ENCODE data around the gene GPC6. TPM values are rescaled to one million over a fixed set of nuclear protein-coding genes. Genes with fewer than 3 reads are reported as not detected.

The GPC6 gene
- total RNA-seq, 1 donor from 2014 or later: 13.8 TPM

GRCh38 chr13:93965587-93965986 lies 739.0 kb downstream of the GPC6 start:
- Histone ChIP-seq H3K9me3 (no peaks in the 10 kb centered on the region), H3K27ac (no peak overlapping the region), H3K4me3 (no peak overlapping the region), H3K4me1 (no peaks in the 10 kb centered on the region), H3K36me3 (no peaks in the 10 kb centered on the region), H3K27me3 (no peaks in the 10 kb centered on the region)
- no peak for DNase-seq (ENCODE audit: extremely low spot score in 2 of 2)
- intact Hi-C loops (cut with DNase I): no loop called here
- TF ChIP-seq POLR2AphosphoS5 (IDR thresholded peaks at IDR 0.05; ENCODE audit: insufficient read depth in 1 of 2, low read depth in 1 of 2) (no peak), POLR2A (IDR thresholded peaks at IDR 0.05) (no peak), CTCF (IDR thresholded peaks at IDR 0.05) (no peak)

GRCh38 chr13:93966267-93966936 lies 739.8 kb downstream of the GPC6 start:
- Histone ChIP-seq H3K36me3 (no peaks in the 10 kb centered on the region), H3K27ac (no peak overlapping the region), H3K4me1 (no peaks in the 10 kb centered on the region), H3K4me3 (no peak overlapping the region), H3K9me3 (no peaks in the 10 kb centered on the region), H3K27me3 (no peaks in the 10 kb centered on the region)
- TF ChIP-seq POLR2AphosphoS5 (IDR thresholded peaks at IDR 0.05; ENCODE audit: insufficient read depth in 1 of 2, low read depth in 1 of 2): no peak
- no peak for TF ChIP-seq POLR2A (IDR thresholded peaks at IDR 0.05)
- no peak for TF ChIP-seq CTCF (IDR thresholded peaks at IDR 0.05)
- intact Hi-C loops (cut with DNase I): no loop called here
- no peak for DNase-seq (ENCODE audit: extremely low spot score in 2 of 2)

- Histone ChIP-seq H3K4me3 (no peak overlapping the region), H3K36me3 (no peaks in the 10 kb centered on the region), H3K4me1 (no peaks in the 10 kb centered on the region), H3K27ac (no peak overlapping the region), H3K27me3 (no peaks in the 10 kb centered on the region), H3K9me3 (no peaks in the 10 kb centered on the region)
- no peak for TF ChIP-seq CTCF (IDR thresholded peaks at IDR 0.05)
- TF ChIP-seq POLR2A (IDR thresholded peaks at IDR 0.05): no peak
- no peak for TF ChIP-seq POLR2AphosphoS5 (IDR thresholded peaks at IDR 0.05; ENCODE audit: insufficient read depth in 1 of 2, low read depth in 1 of 2)
- intact Hi-C loops (cut with DNase I): no loop called here
- no peak for DNase-seq (ENCODE audit: extremely low spot score in 2 of 2)
Measured at GRCh38 chr13:93967286-93967685, 740.7 kb downstream of the GPC6 start.

- no peaks in the 10 kb centered on the region for H3K9me3 ChIP-seq
- no peak for TF ChIP-seq CTCF (IDR thresholded peaks at IDR 0.05)
- no peak for TF ChIP-seq POLR2A (IDR thresholded peaks at IDR 0.05)
- no peak for TF ChIP-seq POLR2AphosphoS5 (IDR thresholded peaks at IDR 0.05; ENCODE audit: insufficient read depth in 1 of 2, low read depth in 1 of 2)
- H3K4me3 ChIP-seq: no peak overlapping the region
- H3K36me3 ChIP-seq: no peaks in the 10 kb centered on the region
- intact Hi-C loops (cut with DNase I): no loop called here
- H3K27me3 ChIP-seq: no peaks in the 10 kb centered on the region
- no peak overlapping the region for H3K27ac ChIP-seq
- H3K4me1 ChIP-seq: no peaks in the 10 kb centered on the region
- DNase-seq (ENCODE audit: extremely low spot score in 2 of 2): no peak
Measured at GRCh38 chr13:93975242-93975641, 748.6 kb downstream of the GPC6 start.

GRCh38 chr13:93976528-93976927 lies 749.9 kb downstream of the GPC6 start:
- Histone ChIP-seq H3K27ac (no peak overlapping the region), H3K4me3 (no peak overlapping the region), H3K27me3 (no peaks in the 10 kb centered on the region), H3K4me1 (no peaks in the 10 kb centered on the region), H3K36me3 (no peaks in the 10 kb centered on the region), H3K9me3 (no peaks in the 10 kb centered on the region)
- no peak for TF ChIP-seq POLR2AphosphoS5 (IDR thresholded peaks at IDR 0.05; ENCODE audit: insufficient read depth in 1 of 2, low read depth in 1 of 2)
- TF ChIP-seq CTCF (IDR thresholded peaks at IDR 0.05): no peak
- no peak for TF ChIP-seq POLR2A (IDR thresholded peaks at IDR 0.05)
- no peak for DNase-seq (ENCODE audit: extremely low spot score in 2 of 2)
- intact Hi-C loops (cut with DNase I): no loop called here

Data from vagina (tissue), 2 donors.